HepG2 (cell line): ENCODE measurements around the gene HP1BP3. TPM values are rescaled to one million over a fixed set of nuclear protein-coding genes. Genes with fewer than 3 reads are reported as not detected.
A peak's percentile ranks its signal among the peaks of the same experiment; 100 is the strongest.

Source experiments
- ARNTL ChIP-seq: sonication (generic); formaldehyde crosslinking; IDR thresholded peaks from 2 replicates; pipeline ENCODE4 v1.4.0; 2020; ENCODE audit warnings: mild to moderate bottlenecking, missing genetic modification reagents
- BCL3 ChIP-seq: sonication (generic); formaldehyde crosslinking; IDR thresholded peaks from 2 replicates; pipeline ENCODE4 v1.5.1; 2020; ENCODE audit warnings: mild to moderate bottlenecking, missing genetic modification reagents, moderate library complexity
- EP300 ChIP-seq, 3 experiments: sonication (generic) in 1 of 3; formaldehyde crosslinking in 1 of 3; IDR thresholded peaks; 2 replicates each; pipeline versions ENCODE4 v1.5.1 to v1.6.1; 2011 to 2020; ENCODE audit warnings: low read depth in 2 of 3, low read length in 2 of 3, borderline replicate concordance in 1 of 3, improper control_type of control experiment in 1 of 3, mild to moderate bottlenecking in 1 of 3, missing genetic modification reagents in 1 of 3, moderate library complexity in 1 of 3
- ESRRA ChIP-seq: sonication (generic); formaldehyde crosslinking; IDR thresholded peaks from 2 replicates; pipeline ENCODE4 v1.5.1; 2020; ENCODE audit warnings: mild to moderate bottlenecking, low read depth, missing genetic modification reagents
- EZH2 ChIP-seq: conservative IDR thresholded peaks from 2 replicates; pipeline ENCODE4 v1.6.1; 2012; ENCODE audit warnings: mild to moderate bottlenecking, low read depth, low read length, moderate library complexity
- KDM2A ChIP-seq: sonication (generic); formaldehyde crosslinking; IDR thresholded peaks from 2 replicates; pipeline ENCODE4 v1.4.0; 2020; ENCODE audit warnings: low read depth, missing genetic modification reagents, borderline replicate concordance
- MIXL1 ChIP-seq: IDR thresholded peaks from 2 replicates; pipeline ENCODE4 v1.6.1; 2016
- MTA1 ChIP-seq: sonication (generic); formaldehyde crosslinking; IDR thresholded peaks from 2 replicates; pipeline ENCODE4 v1.4.0; 2020; ENCODE audit warnings: missing genetic modification reagents, mild to moderate bottlenecking, borderline replicate concordance
- PPARG ChIP-seq: conservative IDR thresholded peaks from 2 replicates; pipeline ENCODE4 v1.6.1; 2016; ENCODE audit warnings: missing biosample characterization, missing genetic modification reagents
- RFXAP ChIP-seq: sonication (generic); formaldehyde crosslinking; IDR thresholded peaks from 2 replicates; pipeline ENCODE4 v1.4.0; 2020; ENCODE audit warnings: missing genetic modification reagents, borderline replicate concordance
- RXRA ChIP-seq: sonication (generic); formaldehyde crosslinking; IDR thresholded peaks from 2 replicates; pipeline ENCODE4 v1.5.1; 2020; ENCODE audit warnings: missing genetic modification reagents
- SAP130 ChIP-seq: IDR thresholded peaks from 2 replicates; pipeline ENCODE4 v1.6.1; 2016; ENCODE audit warnings: low read depth
- SMAD1 ChIP-seq: sonication (generic); formaldehyde crosslinking; IDR thresholded peaks from 2 replicates; pipeline ENCODE4 v1.4.0; 2020; ENCODE audit warnings: missing genetic modification reagents, low read depth, mild to moderate bottlenecking, borderline replicate concordance
- SMAD3 ChIP-seq: sonication (generic); formaldehyde crosslinking; IDR thresholded peaks from 2 replicates; pipeline ENCODE4 v1.4.0; 2020; ENCODE audit warnings: missing genetic modification reagents
- TARDBP ChIP-seq: sonication (generic); formaldehyde crosslinking; IDR thresholded peaks from 2 replicates; pipeline ENCODE4 v1.8.0; 2022; ENCODE audit warnings: mild to moderate bottlenecking, missing genetic modification reagents
- THRA ChIP-seq: sonication (generic); formaldehyde crosslinking; IDR thresholded peaks from 2 replicates; pipeline ENCODE4 v1.4.0; 2020; ENCODE audit warnings: missing genetic modification reagents, borderline replicate concordance
- ZNF543 ChIP-seq: sonication (generic); formaldehyde crosslinking; IDR thresholded peaks from 2 replicates; pipeline ENCODE4 v1.4.0; 2020; ENCODE audit warnings: mild to moderate bottlenecking, missing genetic modification reagents
- ZNF574 ChIP-seq: sonication (generic); formaldehyde crosslinking; IDR thresholded peaks from 2 replicates; pipeline ENCODE4 v1.4.0; 2020; ENCODE audit warnings: missing genetic modification reagents
- ZNF740 ChIP-seq: sonication (generic); formaldehyde crosslinking; IDR thresholded peaks from 2 replicates; pipeline ENCODE4 v1.4.0; 2020; ENCODE audit warnings: missing genetic modification reagents
- polyA plus RNA-seq, 8 experiments: library from polyadenylated mRNA; depleted of rRNA in 3 of 8; stranded (reverse) in 7 of 8; unstranded in 1 of 8; fragments of >200 nt; fragmentation: Illumina TruSeq in 4 of 8; extraction: Trizol in 4 of 8; gene quantifications; 2 replicates each; pipeline versions ENCODE4 v1.2.1 to v1.2.3, GENCODE V29; 2011 to 2016; ENCODE audit warnings: low read depth in 4 of 8, missing spikeins in 1 of 8, mixed read lengths in 1 of 8; ENCODE audit not compliant: insufficient read depth in 1 of 8
- total RNA-seq, 5 experiments: library from RNA; depleted of rRNA; stranded (reverse); fragments of >200 nt; fragmentation: Illumina TruSeq; extraction: Trizol; gene quantifications; 2 replicates each; pipeline ENCODE4 v1.2.3, GENCODE V29; 2016; ENCODE audit warnings: low read depth in 1 of 5

Gene HP1BP3
- total and polyA plus RNA-seq, 2 of the 13 experiments (the other 11 are each of a cell fraction or from before 2014, with no cell fraction given): 98.5 to 137 TPM

GRCh38 chr1:20696397-20697333, 90.4 kb downstream of the HP1BP3 start (continued):
- peak; percentile 51; the same call in 1 of the 2 replicates for TF ChIP-seq SMAD1 (CRISPR knock-in tag)
- TF ChIP-seq EZH2: no peak
- peak; percentile 26; the same call in 1 of the 2 replicates for TF ChIP-seq THRA (CRISPR knock-in tag)
- no peak; the same call in 1 of the 2 replicates for TF ChIP-seq ESRRA
- TF ChIP-seq MTA1 (CRISPR knock-in tag): peak; percentile 25; the same call in 1 of the 2 replicates
- TF ChIP-seq RFXAP (CRISPR knock-in tag): 0 out of 2 replicates have a peak, but pooled peaks have one; percentile 30
- 0 out of 2 replicates have a peak, but pooled peaks have one; percentile 17 for TF ChIP-seq ZNF574 (CRISPR knock-in tag)
- TF ChIP-seq RXRA: 0 out of 2 replicates have a peak, but pooled peaks have one; percentile 18
- peak; percentile 89 for TF ChIP-seq ZNF740 (CRISPR knock-in tag)
- no peak for TF ChIP-seq MIXL1
- TF ChIP-seq KDM2A: peak; percentile 80
- no peak for TF ChIP-seq TARDBP (CRISPR knock-in tag)
- TF ChIP-seq ARNTL (CRISPR knock-in tag): 0 out of 2 replicates have a peak, but pooled peaks have one; percentile 32
- no peak for TF ChIP-seq PPARG (CRISPR knock-in tag)
- no peak for TF ChIP-seq EP300 (IDR thresholded peaks at IDR 0.05; ENCODE audit: low read depth in 2 of 2, low read length in 2 of 2)
- TF ChIP-seq EP300 (CRISPR knock-in tag; IDR thresholded peaks at IDR 0.05; ENCODE audit: borderline replicate concordance): no peak
- TF ChIP-seq SMAD3 (CRISPR knock-in tag): no peak
- peak; percentile 62 for TF ChIP-seq SAP130 (CRISPR knock-in tag)
- 0 out of 2 replicates have a peak, but pooled peaks have one; percentile 67 for TF ChIP-seq BCL3 (CRISPR knock-in tag)
- TF ChIP-seq ZNF543 (CRISPR knock-in tag): 0 out of 2 replicates have a peak, but pooled peaks have one; percentile 34
